ENCODE results near the gene CADM1. TPM values are rescaled to one million over a fixed set of nuclear protein-coding genes. Genes with fewer than 3 reads are reported as not detected.

The CADM1 gene
- total and polyA plus RNA-seq, 2 donors (not counting 1 experiment from before 2014, with no cell fraction given), result 15.4 to 86.0 TPM

- Histone ChIP-seq H3K79me2 (ENCODE audit: control insufficient read depth, insufficient read depth, low read length) (no peaks in the 10 kb centered on the region), H3K9ac (ENCODE audit: insufficient read depth, low read length) (no peak overlapping the region), H3K27me3 (ENCODE audit: control insufficient read depth, insufficient read depth, low read length) (no peaks in the 10 kb centered on the region), H3K36me3 (ENCODE audit: control insufficient read depth, insufficient read depth, low read length) (no peaks in the 10 kb centered on the region), H4K20me1 (ENCODE audit: control insufficient read depth, extremely low read depth, insufficient read depth, low read length) (no peaks in the 10 kb centered on the region), H2AFZ (ENCODE audit: low read length) (no peak overlapping the region), H3K4me3 (replicated peaks in 1 of 4; ENCODE audit: control extremely low read depth in 1 of 4, insufficient read depth in 1 of 4, low read depth in 3 of 4, low read length in 4 of 4) (no peak overlapping the region), H3K27ac (ENCODE audit: insufficient read depth, low read length) (no peak overlapping the region), H3K4me1 (ENCODE audit: control insufficient read depth, extremely low read depth, insufficient read depth, low read length) (no peaks in the 10 kb centered on the region), H3K9me3 (ENCODE audit: control insufficient read depth, insufficient read depth, low read depth, low read length) (no peaks in the 10 kb centered on the region), H3K4me2 (ENCODE audit: extremely low read depth, insufficient read depth, low read length) (no peak overlapping the region)
- no peak for TF ChIP-seq EZH2 (IDR thresholded peaks at IDR 0.05; ENCODE audit: low read length, missing control alignments)
- TF ChIP-seq CTCF (conservative IDR thresholded peaks at IDR 0.05 in 1 of 2, IDR thresholded peaks at IDR 0.05 in 1 of 2; ENCODE audit: low read depth in 1 of 2, low read length in 2 of 2), result peak; percentile 12 to 41
- peak; percentile 18 to 61 for DNase-seq (ENCODE audit: low read depth in 2 of 2)
Observed at GRCh38 chr11:115360186-115360824, 143.9 kb downstream of the CADM1 start.

DNA sequence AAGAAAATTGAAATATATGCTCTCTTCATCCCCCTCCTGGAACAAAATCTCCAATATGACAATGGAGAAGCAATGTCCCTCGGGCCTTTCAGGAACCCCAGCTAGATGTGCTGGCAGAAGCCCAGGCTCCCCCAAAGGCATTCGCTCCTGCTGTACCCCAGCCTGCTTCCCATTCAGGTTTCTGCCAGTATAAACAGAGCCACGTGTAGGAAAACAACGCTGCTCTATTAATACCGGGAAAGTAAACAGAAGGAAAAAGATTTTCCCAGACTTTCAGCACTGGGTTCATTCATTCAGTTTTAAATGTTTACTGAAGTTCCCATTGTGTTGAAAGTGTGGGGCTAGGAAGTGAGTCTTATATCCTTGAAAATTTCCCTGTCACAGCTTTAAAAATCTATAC is 147.1 kb downstream of the CADM1 start:
- H3K79me2 ChIP-seq (ENCODE audit: control insufficient read depth, insufficient read depth, low read length), result no peaks in the 10 kb centered on the region
- TF ChIP-seq CTCF (conservative IDR thresholded peaks at IDR 0.05 in 1 of 2, IDR thresholded peaks at IDR 0.05 in 1 of 2; ENCODE audit: low read depth in 1 of 2, low read length in 2 of 2) (no peak), EZH2 (IDR thresholded peaks at IDR 0.05; ENCODE audit: low read length, missing control alignments) (no peak)
- no peaks in the 10 kb centered on the region for H3K4me1 ChIP-seq (ENCODE audit: control insufficient read depth, extremely low read depth, insufficient read depth, low read length)
- no peaks in the 10 kb centered on the region for H3K9me3 ChIP-seq (ENCODE audit: control insufficient read depth, insufficient read depth, low read depth, low read length)
- no peak overlapping the region for H3K27ac ChIP-seq (ENCODE audit: insufficient read depth, low read length)
- no peak overlapping the region for H3K4me2 ChIP-seq (ENCODE audit: extremely low read depth, insufficient read depth, low read length)
- no peak overlapping the region for H3K4me3 ChIP-seq (replicated peaks in 1 of 4; ENCODE audit: control extremely low read depth in 1 of 4, insufficient read depth in 1 of 4, low read depth in 3 of 4, low read length in 4 of 4)
- DNase-seq (ENCODE audit: low read depth in 2 of 2), result no peak
- H2AFZ ChIP-seq (ENCODE audit: low read length), result no peak overlapping the region
- H3K36me3 ChIP-seq (ENCODE audit: control insufficient read depth, insufficient read depth, low read length), result no peaks in the 10 kb centered on the region
- H3K27me3 ChIP-seq (ENCODE audit: control insufficient read depth, insufficient read depth, low read length), result no peaks in the 10 kb centered on the region
- H4K20me1 ChIP-seq (ENCODE audit: control insufficient read depth, extremely low read depth, insufficient read depth, low read length), result no peaks in the 10 kb centered on the region
- H3K9ac ChIP-seq (ENCODE audit: insufficient read depth, low read length), result no peak overlapping the region

DNA sequence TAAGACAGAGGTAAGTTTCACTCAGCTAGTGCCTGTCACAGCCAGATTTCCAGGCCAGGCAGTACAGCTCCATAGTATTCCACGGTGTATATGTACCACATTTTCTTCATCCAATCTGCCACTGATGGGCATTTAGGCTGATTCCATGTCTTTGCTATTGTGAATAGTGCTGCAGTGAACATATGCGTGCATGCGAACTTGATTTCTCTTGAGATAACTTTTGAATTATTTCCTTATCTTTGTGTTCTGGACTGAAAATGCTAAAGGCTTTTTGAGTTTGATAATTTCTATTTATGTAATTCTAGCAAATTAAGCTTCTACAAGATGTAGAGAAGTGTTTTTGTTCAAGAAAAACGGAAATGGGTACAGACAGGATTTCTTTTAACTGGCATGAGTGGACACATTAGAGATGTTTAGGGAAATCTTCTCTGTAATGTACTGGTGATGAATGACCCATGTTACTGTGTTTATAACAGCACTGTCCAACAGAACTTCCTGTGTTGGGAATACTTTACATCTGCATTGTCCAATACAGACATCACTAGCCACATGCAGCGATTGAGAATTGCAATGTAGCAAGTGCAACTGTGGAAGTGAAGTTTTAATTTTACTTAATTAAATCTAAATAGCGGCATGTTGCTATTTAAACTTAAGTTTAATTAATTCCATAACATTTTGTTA is 151.3 kb downstream of the CADM1 start:
- Histone ChIP-seq H3K4me2 (ENCODE audit: extremely low read depth, insufficient read depth, low read length) (no peak overlapping the region), H3K36me3 (ENCODE audit: control insufficient read depth, insufficient read depth, low read length) (no peaks in the 10 kb centered on the region), H4K20me1 (ENCODE audit: control insufficient read depth, extremely low read depth, insufficient read depth, low read length) (no peaks in the 10 kb centered on the region), H2AFZ (ENCODE audit: low read length) (no peak overlapping the region), H3K9me3 (ENCODE audit: control insufficient read depth, insufficient read depth, low read depth, low read length) (no peaks in the 10 kb centered on the region), H3K4me1 (ENCODE audit: control insufficient read depth, extremely low read depth, insufficient read depth, low read length) (no peaks in the 10 kb centered on the region), H3K79me2 (ENCODE audit: control insufficient read depth, insufficient read depth, low read length) (no peaks in the 10 kb centered on the region), H3K4me3 (replicated peaks in 1 of 4; ENCODE audit: control extremely low read depth in 1 of 4, insufficient read depth in 1 of 4, low read depth in 3 of 4, low read length in 4 of 4) (no peak overlapping the region), H3K27ac (ENCODE audit: insufficient read depth, low read length) (no peak overlapping the region), H3K27me3 (ENCODE audit: control insufficient read depth, insufficient read depth, low read length) (no peaks in the 10 kb centered on the region), H3K9ac (ENCODE audit: insufficient read depth, low read length) (no peak overlapping the region)
- TF ChIP-seq CTCF (conservative IDR thresholded peaks at IDR 0.05 in 1 of 2, IDR thresholded peaks at IDR 0.05 in 1 of 2; ENCODE audit: low read depth in 1 of 2, low read length in 2 of 2), result no peak
- no peak for TF ChIP-seq EZH2 (IDR thresholded peaks at IDR 0.05; ENCODE audit: low read length, missing control alignments)
- peak in 1 of 2 donors; percentile 21 for DNase-seq (ENCODE audit: low read depth in 2 of 2)
